Transverse colon (tissue), 4 donors: ENCODE measurements around the gene HNF1B.

Source experiments
- CTCF ChIP-seq, 5 experiments: fragments of 200-600 bp in 3 of 5; fragments of 450-650 bp in 2 of 5; sonication (generic) in 3 of 5; IDR thresholded peaks; 1 replicate in 2 of 5; 2 replicates in 3 of 5; pipeline ENCODE4 v1.5.1; 2016 to 2017; ENCODE audit warnings: antibody characterized with exemption in 5 of 5, inconsistent platforms in 3 of 5, mild to moderate bottlenecking in 2 of 5, moderate library complexity in 1 of 5
- EP300 ChIP-seq: sonication (generic); formaldehyde crosslinking; IDR thresholded peaks from one replicate; pipeline ENCODE4 v1.6.1; 2017; ENCODE audit warnings: antibody characterized with exemption, low read depth
- POLR2A ChIP-seq: fragments of 450-650 bp; IDR thresholded peaks from one replicate; pipeline ENCODE4 v1.6.1; 2016; ENCODE audit warnings: antibody characterized with exemption, mild to moderate bottlenecking, moderate library complexity
- POLR2AphosphoS5 ChIP-seq, 3 donors: sonication (generic); formaldehyde crosslinking; IDR thresholded peaks; one replicate each; pipeline ENCODE4 v1.6.1; 2016; ENCODE audit warnings: antibody characterized with exemption in 3 of 3

- TF ChIP-seq CTCF (IDR thresholded peaks at IDR 0.05) (no peak), POLR2AphosphoS5 (IDR thresholded peaks at IDR 0.05) (no peak), POLR2A (no peak), EP300 (no peak)
Measured at GRCh38 chr17:37637956-37638355, 106.9 kb downstream of the HNF1B start.
